Measurements from ENCODE around the gene CFAP210.
A peak's percentile ranks its signal among the peaks of the same experiment; 100 is the strongest.

The CFAP210 gene, protein sequence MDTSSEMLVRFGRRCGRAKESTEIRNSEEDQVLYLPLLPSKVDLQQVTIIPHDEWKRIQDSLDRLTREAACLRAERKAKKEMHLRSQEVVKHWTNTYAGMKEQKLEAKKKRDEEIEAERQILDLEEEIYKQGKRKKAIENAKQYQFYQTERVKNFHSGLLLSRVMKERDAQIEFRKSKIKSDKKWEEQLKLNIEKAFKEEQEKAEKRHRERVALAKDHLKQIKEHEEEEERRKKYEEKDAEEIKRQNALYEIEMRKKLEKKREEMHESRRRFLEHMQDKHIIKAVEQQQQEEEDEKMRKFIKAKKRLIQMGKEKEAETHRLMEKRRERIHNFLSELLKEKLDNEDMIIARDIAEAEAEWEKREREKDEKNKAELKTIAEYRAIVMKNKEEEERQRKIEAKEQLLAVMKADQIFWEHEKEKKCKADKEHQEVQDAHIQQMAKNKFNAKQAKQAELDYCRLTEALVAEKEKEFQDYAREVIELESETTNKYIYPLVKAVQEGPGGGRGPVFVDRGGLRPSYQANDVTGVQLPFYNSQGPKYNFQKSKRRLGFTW

DNA sequence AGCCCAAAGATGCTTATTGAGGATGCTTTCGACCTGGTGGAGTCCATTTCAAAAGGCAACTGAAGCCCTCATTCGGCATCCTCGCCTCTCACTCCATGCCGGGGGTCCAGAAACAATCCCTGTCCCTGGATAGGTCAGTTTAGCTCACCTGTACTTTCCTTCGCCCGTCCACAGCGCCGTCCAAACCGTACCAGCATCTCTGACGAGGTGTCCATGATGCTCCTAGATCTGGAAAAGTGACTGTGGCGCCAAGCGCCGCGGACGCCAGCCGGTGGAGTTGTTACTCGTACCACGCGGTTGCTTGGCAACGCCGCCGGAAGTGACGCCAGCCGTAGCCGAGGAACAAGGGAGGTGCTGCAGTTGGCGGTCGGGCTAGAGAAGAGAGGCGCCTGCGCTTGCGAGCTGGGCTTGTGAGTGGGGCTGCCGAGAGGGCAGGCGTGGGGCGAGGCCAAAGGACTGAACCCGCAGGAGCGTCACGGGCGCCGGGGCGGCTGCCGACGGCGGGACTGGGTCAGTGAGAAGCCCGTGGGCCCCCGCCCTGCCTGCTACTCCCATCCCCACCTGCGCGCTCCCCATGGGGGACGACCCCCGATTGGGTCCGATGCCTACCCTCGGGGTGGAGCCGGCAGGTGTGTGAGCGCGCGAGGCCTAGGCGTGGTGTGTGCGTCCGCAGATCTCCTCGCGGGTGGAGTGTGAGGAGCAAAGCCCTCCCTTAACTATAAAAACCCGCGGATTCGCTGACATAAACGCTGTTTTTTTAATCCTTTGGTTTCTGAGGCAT is at the start of gene CFAP210, which contains the start of gene PHOSPHO2:
TSS of gene CFAP210 (minus strand) at position 293 of the 781 bp plus-strand sequence. CDS start at position 215, 78 bp downstream.
TSS of gene PHOSPHO2 (plus strand) at position 357 of the 781 bp plus-strand sequence. CDS start 6,503 bp downstream, outside the sequence.
- peak; percentile 99 for DNase-seq

DNA sequence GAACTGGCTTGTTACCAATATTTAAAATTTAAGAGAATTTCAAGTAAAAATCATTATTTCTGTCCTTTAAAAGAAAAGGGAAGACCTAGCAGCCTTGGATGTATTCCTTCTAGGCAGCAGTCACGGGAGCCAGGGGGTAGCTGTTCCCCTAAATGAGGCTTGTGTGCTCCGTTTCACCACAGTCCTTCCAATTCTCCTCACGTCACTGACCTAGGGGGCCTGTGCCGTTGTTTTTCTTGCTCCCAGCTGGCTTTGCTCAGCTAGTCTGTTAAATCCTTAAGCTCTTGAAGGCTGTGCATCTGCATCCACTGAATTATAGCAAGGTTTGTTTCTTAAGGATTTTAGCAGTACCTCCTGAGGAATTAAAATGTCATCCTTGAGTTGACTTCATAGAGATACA is 49.3 kb upstream of the CFAP210 start:
- DNase-seq, result no peak

DNA sequence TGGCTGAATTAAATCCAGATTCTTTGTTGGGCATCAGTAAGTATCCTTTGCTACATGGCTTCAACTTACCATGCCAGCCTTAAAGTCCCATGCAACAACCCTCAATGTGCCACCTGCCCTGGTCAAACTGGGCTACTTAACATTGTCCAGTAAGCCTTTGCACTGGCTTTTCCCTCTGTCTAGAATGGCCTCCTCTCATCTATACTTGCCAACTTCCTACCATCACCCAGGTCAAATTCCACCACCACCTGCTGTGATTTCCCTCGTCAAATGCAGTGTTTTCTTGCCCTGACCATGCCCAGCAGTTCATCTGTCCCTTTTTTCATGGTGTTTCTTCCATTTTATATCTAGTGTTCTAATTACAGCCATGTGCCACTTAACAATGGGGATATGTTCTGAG is 45.1 kb upstream of the CFAP210 start:
- DNase-seq, result no peak

DNA sequence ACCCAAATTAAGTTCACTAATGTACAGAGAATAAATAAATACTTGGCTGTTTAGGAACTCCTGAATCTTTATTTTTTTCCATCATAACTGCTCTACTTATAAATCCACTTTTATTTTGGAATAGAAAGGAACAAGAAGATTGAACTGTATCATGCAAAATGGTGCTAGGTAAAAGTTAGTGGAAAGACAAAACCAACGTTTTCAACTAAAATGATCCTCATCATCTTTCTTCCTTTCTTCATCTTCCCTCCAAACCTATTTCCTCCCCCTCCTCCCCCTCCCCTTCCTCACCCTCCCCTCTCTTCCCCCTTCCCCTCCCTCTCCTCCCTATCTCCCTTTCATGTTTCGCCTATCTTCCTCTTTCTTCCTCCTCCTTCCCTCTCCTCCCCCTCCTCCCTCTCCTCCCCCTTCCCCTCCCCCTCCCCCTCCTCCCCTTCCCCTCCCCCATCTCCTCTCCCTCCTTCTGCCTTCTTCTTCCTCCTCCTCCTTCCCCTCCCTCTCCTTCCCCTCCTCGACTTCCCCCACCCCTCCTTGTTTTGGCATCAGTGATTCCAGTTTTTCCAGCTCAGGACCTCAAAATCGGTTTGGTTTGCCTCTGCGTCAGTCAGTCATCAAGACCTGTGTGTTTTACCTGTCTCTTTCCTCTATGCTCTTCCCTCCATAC is 44.5 kb upstream of the CFAP210 start:
- DNase-seq, result no peak

DNA sequence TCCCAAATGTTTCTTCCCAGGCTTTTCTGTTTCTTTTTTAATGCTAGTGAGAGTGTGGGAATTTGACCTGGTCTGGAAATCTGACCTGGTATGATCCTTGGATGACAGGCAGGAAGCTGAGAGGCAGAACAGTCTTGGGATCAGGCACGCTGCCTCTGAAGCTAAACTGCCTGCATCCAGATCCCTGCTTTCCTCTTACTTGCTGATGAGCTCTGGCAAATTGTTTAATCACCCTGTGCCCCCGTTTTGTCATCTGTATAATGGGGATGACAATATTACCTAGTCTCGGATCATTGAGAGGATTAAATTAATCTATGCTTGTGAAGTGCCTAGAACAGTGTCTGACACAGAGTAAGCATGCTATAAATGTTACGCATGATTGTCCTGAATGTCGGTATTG is 42.7 kb upstream of the CFAP210 start:
- DNase-seq, result no peak

DNA sequence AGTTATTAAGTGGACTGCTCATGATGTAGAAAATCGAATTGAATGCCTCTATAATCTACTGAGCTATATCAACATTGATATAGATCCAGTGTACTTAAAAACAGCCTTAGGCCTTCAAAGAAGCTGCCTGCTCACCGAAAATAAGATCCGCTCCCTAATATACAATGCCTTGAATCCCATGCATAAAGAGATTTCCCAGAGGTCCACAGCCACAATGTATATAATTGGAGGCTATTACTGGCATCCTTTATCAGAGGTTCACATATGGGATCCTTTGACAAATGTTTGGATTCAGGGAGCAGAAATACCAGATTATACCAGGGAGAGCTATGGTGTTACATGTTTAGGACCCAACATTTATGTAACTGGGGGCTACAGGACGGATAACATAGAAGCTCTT is 41.4 kb upstream of the CFAP210 start:
- no peak for DNase-seq

DNA sequence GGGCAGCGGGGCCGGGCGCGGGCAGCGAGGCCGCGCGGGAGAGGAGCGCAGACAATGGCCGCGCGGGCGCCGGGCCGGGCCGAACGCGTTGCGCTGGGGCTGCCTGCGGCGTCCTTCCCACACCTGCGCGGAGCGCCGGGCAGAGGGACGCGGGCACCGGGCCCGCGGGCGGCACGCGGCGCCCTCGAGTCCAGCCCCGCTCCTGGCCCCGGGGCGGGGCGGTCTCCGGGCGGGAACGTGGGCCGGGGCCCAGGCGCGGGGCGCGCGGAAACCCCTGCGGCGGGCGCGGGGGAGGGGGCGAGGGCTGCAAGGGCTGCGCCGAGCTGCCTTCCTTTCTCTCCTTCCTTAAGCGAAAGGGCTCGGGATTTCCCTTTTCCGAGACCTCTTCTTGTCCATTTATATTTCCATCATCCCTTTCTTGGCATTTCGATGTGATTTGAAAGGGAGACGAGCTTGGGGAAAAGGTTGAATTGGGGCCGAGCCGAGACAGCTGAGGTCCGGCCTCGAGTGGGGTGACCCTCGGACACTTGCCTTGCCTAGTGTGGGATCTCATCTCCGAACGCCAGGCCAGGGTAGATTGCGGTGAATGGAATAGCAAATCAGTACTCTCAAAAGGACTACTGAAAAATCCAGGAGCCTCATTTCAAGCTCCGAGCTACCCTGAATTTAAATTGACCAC is 40.1 kb upstream of the CFAP210 start:
- DNase-seq, result peak; percentile 36

DNA sequence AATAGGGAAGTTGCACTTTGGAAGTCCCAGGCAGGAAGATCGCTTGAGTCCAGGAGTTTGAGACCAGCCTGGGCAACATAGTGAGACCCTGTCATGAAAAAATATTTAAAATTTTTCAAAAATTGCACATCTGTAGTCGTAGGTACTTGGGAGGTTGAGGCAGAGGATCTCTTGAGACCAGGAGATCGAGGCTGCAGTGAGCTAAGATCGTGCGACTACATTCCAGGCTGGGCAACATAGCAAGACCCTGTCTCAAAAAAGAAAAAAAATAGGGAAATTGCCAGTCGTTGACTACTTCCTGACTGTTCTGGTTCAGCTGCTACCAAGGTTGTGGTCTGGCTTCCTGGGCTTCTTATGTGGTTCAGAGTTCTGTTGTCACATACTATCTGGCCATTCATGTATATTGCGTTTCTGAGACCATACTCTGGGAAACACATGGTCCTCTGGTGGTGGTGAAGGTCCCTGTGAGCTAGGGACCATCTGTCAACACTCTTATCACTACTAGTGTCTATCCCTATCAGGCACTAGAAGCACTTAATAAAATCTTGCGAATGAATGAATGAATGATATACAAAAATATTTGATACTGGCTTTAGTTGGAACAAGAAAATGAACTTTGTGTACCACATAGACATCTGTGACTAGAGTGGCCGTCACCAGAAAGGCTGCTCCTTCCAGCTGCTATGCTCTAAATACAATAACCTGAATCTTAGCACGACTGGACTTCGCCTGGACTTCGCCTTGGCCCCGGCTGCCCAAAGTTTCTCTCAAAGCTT is 38.6 kb upstream of the CFAP210 start:
- DNase-seq, result peak; percentile 23

DNA sequence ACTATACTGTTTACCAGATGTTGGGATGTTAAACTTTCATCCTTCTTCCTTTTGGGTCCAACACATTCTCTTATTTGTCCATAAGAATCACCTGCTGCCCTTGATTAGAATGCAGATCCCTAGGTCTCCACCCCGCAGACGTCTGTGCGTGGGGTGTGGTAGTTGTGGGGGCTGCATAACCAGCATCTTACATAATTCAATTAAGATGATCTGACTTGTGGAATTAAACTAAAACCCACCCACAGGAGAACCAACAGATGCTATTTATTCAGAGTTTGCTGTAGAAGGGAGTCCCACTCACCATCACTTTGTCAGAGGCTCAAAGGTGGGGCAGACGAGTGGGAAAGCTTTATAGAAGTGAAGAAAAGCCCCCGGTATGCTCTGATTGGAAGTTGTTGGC is 37.9 kb upstream of the CFAP210 start:
- no peak for DNase-seq

DNA sequence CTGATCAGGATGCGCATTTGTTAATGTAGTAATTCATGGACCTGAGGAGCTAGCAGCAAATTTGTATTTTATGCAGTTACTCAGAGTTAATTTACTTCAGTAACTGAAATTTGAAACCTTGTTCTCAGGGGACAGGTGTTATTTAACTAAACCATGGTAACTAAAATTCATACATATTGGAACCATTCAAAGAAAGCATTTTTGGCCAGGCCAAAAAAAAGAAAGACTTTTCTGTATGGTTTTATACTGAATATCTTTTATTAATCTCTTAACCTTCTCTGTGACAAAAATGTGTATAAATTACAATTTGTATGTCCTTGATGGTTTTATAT is 35.0 kb upstream of the CFAP210 start:
- no peak for DNase-seq

DNA sequence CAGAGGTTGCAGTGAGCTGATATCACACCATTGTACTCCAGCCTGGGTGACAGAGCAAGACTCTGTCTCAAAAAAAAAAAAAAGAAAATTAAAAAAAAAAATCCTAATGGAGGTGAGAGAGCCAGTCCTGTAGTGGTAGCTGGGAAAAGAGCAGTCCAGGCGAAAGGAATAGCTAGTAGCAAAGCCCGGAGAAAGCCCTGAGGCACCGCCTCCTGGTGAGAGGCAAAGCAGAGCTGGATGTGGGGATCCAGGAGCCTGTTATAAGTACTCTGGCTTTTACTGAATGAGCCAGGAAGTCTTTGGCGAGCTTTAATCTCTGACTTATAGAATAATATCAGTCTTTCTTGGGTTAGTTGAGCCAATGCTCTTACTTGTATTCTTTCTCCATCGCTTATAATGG is 32.9 kb upstream of the CFAP210 start:
- no peak for DNase-seq

DNA sequence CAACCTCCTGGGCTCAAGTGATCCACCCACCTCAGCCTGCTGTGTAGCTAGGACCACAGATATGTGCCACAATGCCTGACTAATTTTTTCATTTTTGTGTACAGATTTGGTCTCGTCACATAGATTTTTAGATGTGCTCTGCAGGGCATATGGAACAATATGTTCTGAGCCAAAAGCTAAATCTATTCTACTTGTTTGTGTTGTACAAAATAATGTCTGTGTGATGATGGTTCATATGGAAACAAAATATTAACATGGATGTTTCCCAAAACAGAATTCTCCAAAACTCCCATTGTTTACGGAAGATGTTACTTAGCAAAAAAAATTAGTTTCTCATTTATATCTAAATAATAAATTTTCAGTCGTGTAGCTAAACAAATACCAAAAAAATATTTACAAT is 26.8 kb upstream of the CFAP210 start:
- DNase-seq, result no peak

DNA sequence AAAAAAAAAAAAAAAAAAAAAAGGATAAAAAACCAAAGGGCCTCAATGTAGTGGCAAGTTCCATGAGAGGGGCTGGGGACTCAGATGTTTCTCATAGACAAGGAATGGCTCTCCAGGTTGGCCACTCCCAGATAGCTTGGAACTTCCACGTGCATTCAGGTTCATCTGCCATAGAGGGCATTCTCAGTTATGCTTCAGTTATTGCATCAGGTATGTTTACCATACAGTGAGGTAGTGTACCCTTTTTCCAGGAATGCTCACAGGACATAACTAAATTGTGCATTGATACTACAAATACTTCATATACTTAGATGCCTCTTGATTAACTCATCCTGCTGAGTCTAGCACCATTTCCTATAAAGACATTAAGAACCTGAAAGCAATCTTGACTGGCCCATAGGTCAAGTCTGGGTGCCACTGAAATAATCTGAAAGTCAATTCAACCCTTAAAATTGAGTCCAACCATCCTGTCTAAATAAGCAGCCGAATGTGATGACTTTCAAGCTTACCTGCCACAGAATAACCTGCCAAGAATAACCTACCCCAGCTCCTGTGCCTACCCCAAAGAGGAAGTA is 24.8 kb upstream of the CFAP210 start:
- DNase-seq, result no peak

DNA sequence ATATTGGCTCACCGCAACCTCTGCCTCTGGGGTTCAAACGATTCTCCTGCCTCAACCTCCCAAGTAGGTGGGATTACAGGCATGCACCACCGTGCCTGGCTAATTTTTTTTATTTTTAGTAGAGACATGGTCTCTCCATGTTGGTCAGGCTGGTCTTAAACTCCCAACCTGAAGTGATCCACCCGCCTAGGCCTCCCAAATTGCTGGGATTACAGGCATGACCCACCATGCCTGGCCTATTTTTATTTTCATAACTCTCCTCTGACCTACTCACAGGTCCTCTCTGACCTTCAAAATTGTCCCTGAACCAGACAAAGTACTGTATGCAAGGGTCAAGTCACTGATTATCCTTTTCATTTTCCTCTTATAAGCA is 23.5 kb upstream of the CFAP210 start:
- DNase-seq, result no peak

DNA sequence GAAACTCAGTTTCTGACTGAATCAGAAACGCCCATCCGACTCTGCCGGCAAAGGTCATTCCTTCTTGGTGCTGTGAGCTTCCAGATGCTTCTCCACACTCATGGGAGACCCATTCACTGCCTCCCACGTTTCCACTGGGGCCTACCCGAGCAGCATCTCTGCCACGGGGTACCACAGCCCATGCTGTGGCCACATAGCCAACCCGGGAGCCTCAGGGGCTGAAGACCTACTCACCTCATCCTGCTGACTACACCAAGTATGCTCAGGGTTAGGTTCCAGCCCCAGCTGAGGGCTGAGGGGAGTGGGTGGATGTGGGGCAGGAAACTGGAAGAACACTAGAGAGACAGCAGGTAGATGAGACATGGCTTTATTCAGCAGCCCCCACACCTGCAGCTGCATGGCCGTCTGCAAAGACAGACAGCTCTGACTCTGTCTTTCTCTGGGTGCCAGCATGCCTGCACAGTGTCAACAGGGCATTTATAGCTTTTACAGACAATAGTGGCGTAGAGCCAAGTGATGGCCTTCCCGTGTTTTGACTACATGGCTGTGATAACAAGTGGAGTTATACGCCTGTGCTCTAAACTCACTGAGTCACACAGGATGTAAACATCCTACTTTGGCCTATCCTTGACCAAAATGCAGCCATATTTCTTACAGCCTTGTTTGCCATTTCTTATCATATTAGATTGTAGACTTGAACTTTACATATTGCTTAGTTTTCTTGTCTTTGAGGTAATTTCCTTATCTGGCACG is 22.9 kb upstream of the CFAP210 start:
- no peak for DNase-seq

DNA sequence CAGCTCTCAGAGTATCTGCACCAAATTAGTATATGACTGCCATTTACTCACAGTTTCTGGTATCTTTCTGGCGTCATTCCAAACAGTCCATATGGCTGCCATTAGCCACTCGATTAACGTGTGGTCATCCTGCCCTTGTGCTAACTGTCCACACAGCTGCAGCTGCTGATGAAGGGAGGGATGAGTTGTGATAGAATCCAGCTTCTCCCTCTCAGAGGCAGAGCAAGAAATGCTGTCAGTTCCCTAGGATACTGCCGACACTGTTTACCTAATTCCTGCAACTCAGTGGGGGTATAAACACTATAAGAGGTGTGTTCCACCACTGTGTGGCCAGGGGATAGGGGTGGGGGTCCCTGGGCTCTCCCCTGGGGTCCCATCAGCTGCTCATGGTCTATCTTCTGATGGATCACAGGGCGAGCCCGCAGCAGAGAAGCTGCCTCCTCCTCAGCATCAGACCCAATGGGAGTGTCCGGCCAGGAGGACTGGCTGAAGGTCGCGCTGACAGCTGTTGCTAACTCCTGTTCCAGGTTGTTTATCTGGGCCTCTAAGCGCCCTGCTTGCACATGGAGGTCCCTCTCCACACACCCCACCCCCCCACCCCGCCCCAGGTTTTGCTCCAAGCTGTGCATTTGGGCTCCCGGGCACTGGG is 22.2 kb upstream of the CFAP210 start:
- no peak for DNase-seq

DNA sequence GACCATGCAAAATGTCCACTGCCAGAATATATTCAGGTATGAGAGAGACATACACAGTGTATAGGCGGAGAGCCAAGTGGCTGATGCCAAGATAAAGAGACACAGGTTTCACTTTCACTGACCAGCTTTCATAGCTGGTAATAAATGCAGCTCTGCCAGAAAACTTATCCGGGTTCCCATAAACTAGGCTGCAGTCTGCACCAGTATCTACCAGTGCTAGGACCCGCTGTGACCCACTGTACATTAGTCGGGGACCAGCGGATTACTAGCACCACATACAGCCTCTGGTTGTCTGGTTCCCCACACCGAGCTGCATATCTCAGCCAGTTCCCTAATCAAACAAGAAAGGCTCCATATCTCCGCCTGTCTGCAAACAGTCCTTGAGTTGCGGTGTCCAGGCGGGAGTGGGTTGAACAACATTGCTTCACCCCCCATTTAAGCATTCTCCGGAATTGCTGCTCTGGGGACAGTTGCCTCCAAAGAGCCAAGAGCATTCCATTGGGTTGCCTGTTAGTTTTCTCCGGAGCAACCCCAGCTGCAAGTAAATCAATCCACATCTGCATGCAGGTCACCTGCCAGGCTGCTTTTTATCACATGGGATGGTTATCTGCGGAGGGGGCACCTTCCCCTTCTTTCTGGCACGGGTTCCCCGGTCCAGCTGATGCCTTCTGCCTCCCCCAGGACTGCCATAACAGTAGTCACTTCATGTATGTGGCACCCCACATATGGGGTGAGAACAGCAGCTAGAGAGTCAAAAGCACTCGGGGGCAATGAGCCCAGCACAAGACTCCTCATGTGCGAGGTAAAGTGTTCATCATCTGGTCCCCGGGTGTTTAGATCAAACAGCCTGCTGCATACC is 21.4 kb upstream of the CFAP210 start:
- DNase-seq, result no peak

DNA sequence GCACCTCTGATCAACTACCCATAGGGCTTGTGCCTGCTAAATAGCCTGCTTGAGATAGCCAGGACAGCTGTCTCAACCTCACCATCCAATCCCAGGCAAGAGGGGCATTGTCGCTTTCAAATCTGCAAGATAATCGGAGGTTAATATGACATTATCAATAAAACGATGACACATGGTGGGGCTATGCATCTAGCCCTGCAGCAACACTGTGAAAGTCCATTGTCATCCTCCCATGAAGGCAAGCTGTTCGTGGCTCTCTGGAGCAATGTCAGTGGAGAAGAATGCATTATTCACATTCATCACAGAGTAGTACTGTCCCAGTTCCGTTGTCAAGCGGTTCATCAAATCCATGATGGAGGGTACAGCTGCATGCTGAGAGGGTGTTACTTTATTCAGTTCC is 20.5 kb upstream of the CFAP210 start:
- no peak for DNase-seq

DNA sequence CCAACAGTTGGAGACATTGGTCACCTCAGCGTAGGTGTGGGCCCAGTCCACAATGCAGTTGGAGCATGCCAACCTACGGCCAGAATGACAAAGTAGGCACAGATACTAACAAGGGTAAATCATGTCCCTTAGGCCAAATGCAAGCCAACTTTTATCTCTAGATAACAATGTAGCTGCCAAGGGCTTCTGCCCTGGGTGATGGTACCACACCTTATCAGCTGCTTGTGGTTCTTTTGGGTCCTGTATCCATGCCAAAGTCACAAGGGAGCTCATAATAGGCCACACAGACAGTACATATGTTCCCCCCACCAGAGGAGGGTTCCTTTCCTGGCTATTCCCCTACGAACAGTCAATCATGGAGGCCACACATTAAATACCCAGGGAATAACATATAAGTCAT is 19.1 kb upstream of the CFAP210 start:
- DNase-seq, result no peak

Data from activated CD4-positive, alpha-beta T cell treated with anti-CD3 and anti-CD28 coated beads, Interleukin-2, Interleukin-6, amounts not matched to agents 100 ng/mL and 50 ng/mL, durations not matched to agents 16 hours and 8 hours (primary cell).